Stimulated activated CD8-positive, alpha-beta memory T cell treated with anti-CD3 and anti-CD28 coated beads, Interleukin-7, amount 100 ng/mL, for 1 hour (primary cell): ENCODE data around the gene C1GALT1C1.
"Not testable (repeated sequence)": the region's sequence is repeated elsewhere in the genome, so short reads cannot be mapped to it uniquely, and the experiment has no call there.

Experiments
- DNase-seq, 2 donors: peaks; one replicate each; pipeline ENCODE4 v3.0.0-alpha.2; 2020; ENCODE audit warnings: low read depth in 2 of 2

Gene C1GALT1C1

DNA sequence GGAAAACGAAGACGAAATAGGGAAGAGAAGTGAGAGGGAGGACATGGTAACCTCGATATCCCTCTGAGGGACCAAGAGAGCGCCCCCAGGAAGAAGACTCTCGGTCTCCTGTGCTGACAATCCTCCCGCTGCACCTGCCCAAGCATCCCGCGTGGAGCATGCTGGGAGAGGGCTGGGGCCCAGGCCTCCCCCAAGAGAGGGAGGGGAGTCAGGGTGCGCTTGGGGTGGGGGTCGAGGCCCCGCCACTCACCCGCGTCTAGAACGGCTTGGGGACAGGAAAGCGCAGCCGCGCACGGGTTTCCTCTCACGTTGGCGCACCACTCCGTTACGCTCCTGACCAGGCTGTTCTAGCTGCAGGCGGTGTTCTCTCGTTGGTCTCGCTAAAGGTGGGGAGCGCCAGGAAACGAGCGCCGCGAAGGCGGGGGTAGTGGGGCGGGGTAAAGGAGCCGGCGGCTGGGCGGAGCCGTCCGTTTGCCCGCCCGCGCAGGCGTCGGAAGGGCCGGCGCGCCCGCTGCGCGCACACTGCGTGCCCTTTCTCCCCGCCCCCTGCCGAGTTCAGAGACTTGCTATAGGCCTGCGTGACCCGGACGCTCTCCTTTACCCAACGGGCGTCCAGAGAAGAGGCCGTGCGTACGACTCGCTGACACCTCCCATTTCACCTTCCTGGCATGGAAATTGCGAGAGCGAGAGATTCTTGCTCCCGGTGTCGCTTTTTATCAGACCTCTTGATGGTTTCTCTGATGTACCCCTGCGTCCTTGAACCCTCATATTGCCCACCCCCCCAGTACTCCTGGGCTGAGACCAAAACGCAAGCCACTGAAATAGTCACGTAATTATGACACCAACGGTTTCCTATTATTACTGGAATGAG lies at the start of gene C1GALT1C1:
Gene C1GALT1C1, minus strand, starts transcription at position 388 of the 871 bp plus-strand sequence. CDS start 2,888 bp downstream, outside the sequence.
- peak; percentile 74 to 76 for DNase-seq

DNA sequence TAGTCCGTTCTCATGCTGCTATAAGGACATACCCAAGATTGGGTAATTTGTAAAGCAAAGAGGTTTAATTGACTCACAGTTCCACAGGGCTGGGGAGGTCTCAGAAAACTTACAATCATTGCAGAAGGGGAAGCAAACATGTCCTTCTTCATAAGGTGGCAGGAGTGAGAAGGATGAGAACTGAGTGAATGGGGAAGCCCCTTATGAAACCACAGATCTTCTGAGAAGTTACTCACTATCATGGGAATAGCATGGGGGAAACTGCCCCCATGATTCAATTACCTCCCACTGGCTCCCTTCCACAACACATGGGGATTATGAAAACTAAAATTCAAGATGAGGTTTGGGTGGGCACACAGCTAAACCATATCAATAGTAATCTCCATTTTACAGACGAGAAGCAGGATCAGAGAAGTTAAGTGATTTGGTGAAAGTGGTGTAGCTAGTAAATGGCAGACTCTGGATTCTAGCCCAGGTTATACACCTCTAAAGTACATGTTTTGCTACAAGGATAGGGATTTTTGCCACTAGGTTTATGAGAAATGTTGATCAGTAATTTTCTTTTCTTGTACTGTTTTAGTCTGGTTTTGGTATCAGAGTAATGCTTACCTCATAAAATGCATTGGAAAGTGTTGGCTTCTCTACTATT lies 47.3 kb upstream of the C1GALT1C1 start:
- no peak for DNase-seq

DNA sequence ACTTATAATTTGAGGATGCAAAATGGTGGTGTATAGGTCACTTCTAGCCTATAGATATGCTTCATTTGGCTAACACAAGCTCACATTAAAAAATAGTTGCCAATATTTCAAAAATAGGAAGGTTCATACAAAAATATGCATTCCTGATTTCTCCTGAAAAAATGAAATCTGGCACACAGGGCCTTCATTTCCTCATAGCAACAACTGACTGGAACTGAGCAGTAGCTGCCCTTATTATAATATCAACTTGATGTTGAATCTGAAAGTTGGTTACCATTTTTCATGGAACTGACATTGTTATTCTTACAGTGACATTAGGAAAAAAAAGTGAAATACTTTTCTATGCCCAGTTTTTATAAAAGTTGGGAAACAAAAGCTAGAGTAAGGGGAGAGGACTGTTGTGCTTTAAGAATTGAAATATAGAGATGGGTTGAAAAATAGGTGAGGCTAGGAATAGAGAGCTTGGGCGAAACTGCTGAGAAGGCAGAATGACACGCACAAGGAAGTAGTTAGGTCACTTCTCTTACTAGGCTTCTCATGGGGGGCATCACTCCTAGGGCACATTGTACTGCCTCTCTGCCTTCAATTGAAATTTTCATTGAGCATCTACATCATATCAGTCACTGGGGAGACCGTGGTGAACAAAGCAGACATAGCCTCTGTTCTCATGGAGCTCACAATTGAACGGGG lies 43.1 kb upstream of the C1GALT1C1 start:
- no peak for DNase-seq

DNA sequence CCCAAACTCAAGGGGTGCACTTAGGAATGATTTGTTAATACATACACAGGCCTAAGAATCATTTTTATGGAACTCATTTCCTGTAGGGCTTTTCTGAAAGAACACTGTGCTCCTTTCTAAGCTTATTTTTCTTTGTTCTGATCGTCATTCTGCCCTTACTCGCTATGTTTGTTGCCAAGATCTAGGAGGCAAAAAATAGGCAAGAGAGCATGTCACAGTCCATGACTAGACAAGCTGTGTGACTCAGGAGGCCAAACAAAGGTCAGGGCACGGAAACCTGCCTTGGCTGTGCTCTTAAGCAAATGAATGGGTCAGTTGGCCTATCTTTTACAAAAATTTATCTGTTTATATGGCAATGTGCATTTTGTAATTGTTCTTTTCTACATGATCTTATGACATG lies 42.5 kb upstream of the C1GALT1C1 start:
- DNase-seq: no peak

GRCh38 chrX:120671963-120672362 lies 42.1 kb upstream of the C1GALT1C1 start:
- DNase-seq: no peak

- DNase-seq: no peak
These were observed 38.5 kb upstream of the C1GALT1C1 start for GRCh38 chrX:120668357-120668756.

GRCh38 chrX:120664535-120664934 lies 34.7 kb upstream of the C1GALT1C1 start:
- DNase-seq: not testable (repeated sequence)

DNA sequence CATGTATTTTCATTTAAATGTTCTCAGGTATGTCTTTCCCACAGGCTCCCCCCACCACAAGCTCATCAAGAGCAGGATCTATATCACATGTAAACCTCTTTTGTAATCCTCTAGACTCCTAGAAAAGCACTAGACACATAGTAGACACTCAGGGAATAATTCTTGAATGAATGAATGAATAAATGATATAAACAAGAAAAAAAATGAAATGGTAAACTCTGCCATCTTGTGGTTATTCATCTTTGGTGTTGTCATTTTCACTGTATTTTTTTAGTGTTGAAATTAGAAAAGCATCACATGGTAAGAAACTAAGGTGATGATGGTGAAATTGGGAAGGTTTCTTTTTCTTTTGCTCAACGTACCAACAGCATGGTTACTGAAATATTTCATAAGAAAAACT lies 34.2 kb upstream of the C1GALT1C1 start:
- no peak for DNase-seq

- DNase-seq: no peak
These were observed 32.8 kb upstream of the C1GALT1C1 start for GRCh38 chrX:120662662-120663061.

GRCh38 chrX:120660637-120661036 lies 30.8 kb upstream of the C1GALT1C1 start:
- no peak for DNase-seq

- no peak for DNase-seq
These were observed 23.1 kb upstream of the C1GALT1C1 start for GRCh38 chrX:120653000-120653399.

- DNase-seq: not testable (repeated sequence)
These were observed 22.4 kb upstream of the C1GALT1C1 start for GRCh38 chrX:120652256-120652655.

DNA sequence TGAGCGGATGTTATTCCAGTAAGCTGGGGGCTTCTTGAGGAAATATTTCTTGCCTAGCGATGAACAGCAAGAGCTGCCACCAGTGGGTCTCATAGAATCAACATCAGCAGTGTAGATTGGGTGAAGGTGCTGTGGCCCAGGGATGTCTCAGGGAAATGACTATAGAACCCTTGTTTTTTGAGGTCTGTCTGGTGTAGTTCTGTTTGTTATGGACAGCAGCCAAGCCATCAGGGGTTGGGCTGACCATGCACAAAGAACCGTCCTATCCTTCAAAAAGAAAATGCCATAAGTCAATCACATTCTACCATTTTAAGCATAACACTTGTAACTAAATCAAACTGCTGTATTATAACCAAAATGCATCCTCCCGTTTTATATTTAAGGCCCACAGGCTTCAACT lies 17.3 kb upstream of the C1GALT1C1 start:
- no peak for DNase-seq

DNA sequence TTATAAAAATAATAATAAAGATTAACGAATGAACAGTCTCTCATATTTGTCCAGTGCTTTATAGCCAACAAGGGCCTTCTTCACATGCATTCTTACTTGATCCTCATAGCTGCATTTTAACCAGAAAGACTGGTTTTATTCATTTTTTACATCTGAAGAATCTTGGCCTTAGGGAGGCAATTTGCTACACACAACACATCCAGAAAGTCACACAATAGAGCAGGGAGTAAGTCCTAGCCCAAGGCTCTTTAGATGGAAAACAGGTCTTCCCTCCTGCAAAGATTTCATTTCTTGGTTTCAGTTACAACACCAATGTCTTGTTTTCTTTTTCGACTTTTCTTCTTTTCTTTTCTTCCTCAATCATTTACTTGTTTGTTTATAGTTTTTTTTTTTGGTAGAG lies 13.0 kb upstream of the C1GALT1C1 start:
- DNase-seq: no peak

DNA sequence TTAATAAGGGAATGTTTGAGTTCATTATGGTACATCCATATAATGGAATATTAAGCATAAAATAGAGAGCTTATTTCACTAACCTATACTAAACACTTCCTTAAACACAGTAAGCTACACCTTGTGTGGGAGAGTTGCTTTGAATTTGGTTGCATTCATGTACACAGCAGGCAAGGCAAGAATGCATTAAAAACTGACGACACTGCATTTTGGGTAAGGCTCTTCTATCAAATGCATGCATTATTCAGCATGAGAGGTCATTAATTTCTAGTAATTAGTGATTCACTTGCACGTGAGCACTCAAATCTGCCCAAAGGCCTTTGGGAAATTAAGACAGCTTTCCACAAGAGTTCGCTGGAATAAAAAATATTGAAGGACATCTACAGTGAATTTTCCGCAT lies 8.8 kb upstream of the C1GALT1C1 start:
- no peak for DNase-seq

DNA sequence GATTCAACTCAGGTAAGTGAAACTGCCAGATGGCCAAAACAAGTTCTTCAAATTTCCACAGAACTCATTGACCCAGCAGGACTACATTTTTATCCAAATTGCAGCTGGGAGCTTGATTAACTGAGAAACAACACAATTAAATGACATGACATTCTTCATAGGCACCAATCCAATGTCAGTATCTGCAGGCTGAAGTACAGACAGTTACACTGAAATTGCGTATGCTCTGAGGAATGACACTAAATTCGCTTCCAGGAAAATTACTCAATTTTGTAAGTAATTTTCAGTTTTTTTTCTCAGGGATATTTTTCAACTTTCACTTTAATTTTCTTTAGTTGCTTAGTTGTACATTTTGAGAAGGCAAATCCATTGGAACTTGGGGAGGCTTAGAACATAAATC lies 4.5 kb downstream of the C1GALT1C1 start:
- no peak for DNase-seq

GRCh38 chrX:120617996-120618630 lies 11.7 kb downstream of the C1GALT1C1 start:
- no peak for DNase-seq

GRCh38 chrX:120614816-120615215 lies 15.0 kb downstream of the C1GALT1C1 start:
- DNase-seq: no peak

GRCh38 chrX:120612086-120612485 lies 17.8 kb downstream of the C1GALT1C1 start:
- no peak for DNase-seq

DNA sequence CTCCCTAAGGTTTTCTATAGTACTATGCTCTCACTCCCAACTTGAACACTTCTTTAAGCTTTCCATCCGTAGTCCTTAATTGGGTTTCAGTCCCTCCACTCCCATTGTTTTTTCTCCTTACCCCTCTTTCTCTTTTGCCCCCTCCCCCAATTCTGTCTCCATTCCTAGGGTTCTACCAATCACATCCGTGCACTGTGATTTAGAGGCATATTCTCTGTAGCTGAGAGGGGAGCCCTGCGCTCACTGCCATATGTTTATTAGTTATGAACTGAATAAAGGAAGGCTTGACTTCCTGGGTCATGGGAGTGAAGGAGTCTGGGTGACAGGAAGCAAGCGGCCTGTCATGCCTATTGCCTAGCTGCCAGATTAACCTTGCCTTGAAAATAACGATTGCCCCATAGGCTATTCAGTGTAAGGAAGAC lies 25.5 kb downstream of the C1GALT1C1 start:
- DNase-seq: no peak

DNA sequence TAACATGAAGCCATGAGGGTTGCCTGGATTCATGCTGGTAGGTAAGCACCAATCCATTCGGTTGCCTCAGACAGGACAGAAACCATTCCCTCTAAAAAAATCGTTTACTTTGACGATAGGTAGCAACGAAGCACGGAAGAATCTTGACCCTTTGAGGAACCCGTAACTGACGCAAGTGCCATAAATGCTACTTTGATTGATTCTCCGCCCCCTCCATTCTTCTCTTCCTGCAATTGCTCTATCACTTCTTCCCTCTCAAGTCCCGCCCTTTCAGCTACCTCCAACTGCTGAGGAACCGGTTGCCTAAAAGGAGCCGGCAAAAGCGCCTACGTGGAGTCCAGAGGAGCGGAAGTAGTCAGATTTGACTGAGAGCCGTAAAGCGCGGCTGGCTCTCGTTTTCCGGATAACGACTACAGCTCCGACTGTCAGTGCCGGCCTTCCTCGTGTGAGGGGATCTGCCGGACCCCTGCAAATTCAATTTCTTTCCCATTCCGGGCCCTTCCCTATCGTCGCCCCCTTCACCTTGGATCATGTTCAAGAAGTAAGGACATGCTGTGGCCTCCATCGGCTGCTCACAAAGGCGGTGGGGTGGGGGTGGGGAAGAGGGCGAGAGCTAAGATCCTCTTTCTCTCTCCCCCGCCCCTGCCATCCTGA lies 26.0 kb downstream of the C1GALT1C1 start, which contains the start of gene MCTS1:
Gene MCTS1, plus strand, starts transcription at position 395 of the 654 bp plus-strand sequence. Its CDS starts 136 bp downstream, at position 531.
- DNase-seq: peak; percentile 29 to 52
